ENCODE measurements around the gene IL2RG.

Gene IL2RG

DNA sequence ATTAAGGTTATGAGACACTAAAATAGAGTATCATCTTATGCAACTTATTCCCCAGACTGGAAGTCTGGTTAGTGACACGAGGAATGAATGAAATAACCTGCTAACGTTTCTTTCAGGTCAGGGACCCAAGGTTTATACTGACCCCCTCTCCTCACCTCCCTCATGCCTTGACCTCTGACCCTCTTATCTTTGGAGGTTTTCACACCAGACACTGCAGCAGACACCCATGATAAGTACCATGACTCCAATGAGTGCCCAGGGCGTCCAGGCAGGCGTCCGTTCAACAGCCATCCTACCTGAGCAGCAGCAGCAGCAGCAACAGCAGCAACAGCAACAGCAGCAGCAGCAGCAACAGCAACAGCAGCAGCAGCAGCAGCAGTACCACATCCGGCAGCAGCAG lies 29.1 kb upstream of the IL2RG start:
- Histone ChIP-seq H3K27me3 (ENCODE audit: insufficient read depth, low read length) (no peaks in the 10 kb centered on the region), H3K36me3 (ENCODE audit: insufficient read depth, low read length) (no peaks in the 10 kb centered on the region), H3K4me3 (ENCODE audit: low read depth, low read length) (no peak overlapping the region)

DNA sequence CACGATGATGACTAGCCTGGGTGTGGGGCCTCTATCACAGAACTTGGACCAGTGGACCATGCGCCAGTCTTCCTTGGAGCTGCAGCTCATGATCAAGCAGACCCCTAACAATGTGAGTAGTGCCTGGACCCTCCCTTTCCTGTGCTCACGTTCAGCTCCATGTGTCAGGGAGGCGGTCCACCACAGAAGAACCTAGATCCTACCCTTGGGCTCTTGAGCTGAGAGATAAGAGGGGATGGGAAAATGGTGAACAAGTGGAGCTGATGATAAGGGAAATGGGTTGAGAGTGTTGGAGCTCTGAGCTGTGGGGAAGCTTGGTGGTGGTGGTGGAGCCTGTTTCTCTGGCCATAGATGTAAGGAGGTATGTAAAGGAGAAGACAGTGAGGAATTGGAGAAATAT lies 20.1 kb upstream of the IL2RG start:
- Histone ChIP-seq H3K36me3 (ENCODE audit: insufficient read depth, low read length) (no peaks in the 10 kb centered on the region), H3K4me3 (ENCODE audit: low read depth, low read length) (no peak overlapping the region), H3K27me3 (ENCODE audit: insufficient read depth, low read length) (no peaks in the 10 kb centered on the region), H3K4me1 (ENCODE audit: control insufficient read depth, insufficient read depth, low read length, unreplicated experiment) (peaks cover 12% of the 10 kb centered on the region), H2AFZ (ENCODE audit: low read length, unreplicated experiment) (no peak overlapping the region), H3K79me2 (ENCODE audit: control insufficient read depth, insufficient read depth, low read length, unreplicated experiment) (no peaks in the 10 kb centered on the region), H3K27ac (ENCODE audit: low read depth, low read length) (no peak overlapping the region)

More for the DNA sequence above, 29.1 kb upstream of the IL2RG start:
- no peaks in the 10 kb centered on the region for H3K4me1 ChIP-seq (ENCODE audit: control insufficient read depth, insufficient read depth, low read length, unreplicated experiment)
- H2AFZ ChIP-seq (ENCODE audit: low read length, unreplicated experiment) = no peak overlapping the region
- H3K27ac ChIP-seq (ENCODE audit: low read depth, low read length) = no peak overlapping the region
- H3K79me2 ChIP-seq (ENCODE audit: control insufficient read depth, insufficient read depth, low read length, unreplicated experiment) = no peaks in the 10 kb centered on the region

DNA sequence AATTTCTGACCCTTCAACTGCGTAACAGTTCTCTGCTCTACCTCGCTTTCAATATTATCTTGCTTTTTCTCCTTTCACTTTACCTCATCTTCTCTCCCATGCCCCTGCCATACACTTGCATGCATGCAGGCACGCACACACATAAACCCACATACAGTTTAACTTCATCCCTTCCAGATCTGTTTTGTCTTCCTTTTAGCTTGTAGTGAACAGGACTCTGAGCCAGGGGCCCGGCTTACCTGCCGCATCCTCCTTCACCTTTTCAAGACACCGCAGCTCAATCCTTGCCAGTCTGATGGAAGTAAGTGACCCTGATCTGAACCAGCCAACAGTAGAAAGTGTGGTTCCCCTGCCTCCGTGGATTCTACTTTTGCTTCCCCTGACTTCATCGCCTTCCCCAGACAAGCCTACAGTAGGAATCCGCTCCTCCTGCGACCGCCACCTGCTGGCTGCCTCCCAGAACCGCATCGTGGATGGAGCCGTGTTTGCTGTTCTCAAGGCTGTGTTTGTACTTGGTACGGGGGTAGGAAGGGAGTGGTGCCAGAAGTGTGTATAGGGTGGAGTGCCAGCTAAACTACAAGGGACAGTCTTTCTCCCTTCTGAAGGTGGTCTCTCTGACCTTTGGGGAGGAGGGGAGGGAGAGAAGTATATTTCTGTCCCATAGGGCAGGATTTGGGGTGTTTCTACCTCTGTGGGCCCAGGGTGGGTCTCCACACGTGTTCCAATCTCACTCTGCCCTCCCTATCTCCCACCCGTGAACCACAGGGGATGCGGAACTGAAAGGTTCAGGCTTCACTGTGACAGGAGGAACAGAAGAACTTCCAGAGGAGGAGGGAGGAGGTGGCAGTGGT lies 17.8 kb upstream of the IL2RG start:
- no peaks in the 10 kb centered on the region for H3K79me2 ChIP-seq (ENCODE audit: control insufficient read depth, insufficient read depth, low read length, unreplicated experiment)
- no peak overlapping the region for H3K4me3 ChIP-seq (ENCODE audit: low read depth, low read length)
- H3K4me1 ChIP-seq (ENCODE audit: control insufficient read depth, insufficient read depth, low read length, unreplicated experiment) = peaks cover 12% of the 10 kb centered on the region
- peak overlapping the region; percentile 23; the same call in 1 of the 2 replicates for H3K27ac ChIP-seq (ENCODE audit: low read depth, low read length)
- no peak overlapping the region for H2AFZ ChIP-seq (ENCODE audit: low read length, unreplicated experiment)
- H3K27me3 ChIP-seq (ENCODE audit: insufficient read depth, low read length) = no peaks in the 10 kb centered on the region
- H3K36me3 ChIP-seq (ENCODE audit: insufficient read depth, low read length) = no peaks in the 10 kb centered on the region

DNA sequence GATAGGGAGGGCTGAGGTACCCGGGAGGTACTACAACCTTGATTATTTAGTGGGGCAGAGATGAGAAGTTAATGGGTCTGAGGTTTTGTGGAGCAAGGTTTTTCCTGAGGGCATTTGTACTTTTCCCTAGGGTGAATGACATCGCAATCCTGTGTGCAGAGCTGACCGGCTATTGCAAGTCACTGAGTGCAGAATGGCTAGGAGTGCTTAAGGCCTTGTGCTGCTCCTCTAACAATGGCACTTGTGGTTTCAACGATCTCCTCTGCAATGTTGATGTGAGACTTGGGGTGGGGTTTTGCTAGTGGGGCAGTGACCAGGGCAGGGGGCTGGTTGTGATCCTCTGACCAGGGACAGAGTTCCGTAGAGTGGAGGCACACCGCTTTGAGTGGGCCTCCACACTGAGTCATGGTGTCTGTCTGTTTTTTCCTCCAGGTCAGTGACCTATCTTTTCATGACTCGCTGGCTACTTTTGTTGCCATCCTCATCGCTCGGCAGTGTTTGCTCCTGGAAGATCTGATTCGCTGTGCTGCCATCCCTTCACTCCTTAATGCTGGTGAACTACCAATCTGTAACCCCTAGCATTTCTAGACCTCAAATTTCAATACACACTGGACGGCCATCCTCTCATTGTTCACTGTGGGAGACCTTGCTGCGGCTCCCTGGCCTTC lies 16.9 kb upstream of the IL2RG start:
- Histone ChIP-seq H2AFZ (ENCODE audit: low read length, unreplicated experiment) (no peak overlapping the region), H3K27ac (ENCODE audit: low read depth, low read length) (peak overlapping the region; percentile 23; the same call in 1 of the 2 replicates), H3K4me1 (ENCODE audit: control insufficient read depth, insufficient read depth, low read length, unreplicated experiment) (peaks cover 12% of the 10 kb centered on the region), H3K4me3 (ENCODE audit: low read depth, low read length) (no peak overlapping the region), H3K79me2 (ENCODE audit: control insufficient read depth, insufficient read depth, low read length, unreplicated experiment) (no peaks in the 10 kb centered on the region), H3K36me3 (ENCODE audit: insufficient read depth, low read length) (no peaks in the 10 kb centered on the region), H3K27me3 (ENCODE audit: insufficient read depth, low read length) (no peaks in the 10 kb centered on the region)

DNA sequence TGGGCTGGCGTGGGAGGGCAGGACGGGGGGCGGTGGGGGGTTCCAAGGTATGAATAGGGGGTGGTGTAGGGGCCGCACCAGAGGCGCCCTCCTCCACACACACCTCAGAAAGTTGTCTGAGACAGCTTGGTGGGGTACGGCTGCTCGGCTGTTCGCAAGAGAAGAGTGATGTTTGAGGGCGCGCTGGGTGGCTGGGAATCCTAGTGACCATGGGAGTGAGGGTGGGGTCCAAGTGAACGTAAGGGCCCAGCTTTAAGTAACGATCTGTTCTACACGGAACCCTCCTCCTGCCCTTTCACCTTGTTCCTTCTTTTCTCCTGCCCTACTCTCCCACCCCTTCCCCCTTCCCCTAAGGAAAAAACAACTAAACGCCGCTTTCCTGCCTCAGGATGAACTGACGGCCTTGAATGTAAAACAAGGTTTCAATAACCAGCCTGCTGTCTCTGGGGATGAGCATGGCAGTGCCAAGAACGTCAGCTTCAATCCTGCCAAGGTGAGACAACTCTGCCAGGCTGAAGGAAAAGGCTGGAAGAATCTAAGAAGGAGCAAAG lies 7.7 kb upstream of the IL2RG start:
- no peaks in the 10 kb centered on the region for H3K4me1 ChIP-seq (ENCODE audit: control insufficient read depth, insufficient read depth, low read length, unreplicated experiment)
- H2AFZ ChIP-seq (ENCODE audit: low read length, unreplicated experiment) = peak overlapping the region; percentile 78
- peak overlapping the region; percentile 83 for H3K4me3 ChIP-seq (ENCODE audit: low read depth, low read length)
- no peaks in the 10 kb centered on the region for H3K27me3 ChIP-seq (ENCODE audit: insufficient read depth, low read length)
- H3K79me2 ChIP-seq (ENCODE audit: control insufficient read depth, insufficient read depth, low read length, unreplicated experiment) = peaks cover 6% of the 10 kb centered on the region
- H3K27ac ChIP-seq (ENCODE audit: low read depth, low read length) = no peak overlapping the region
- H3K36me3 ChIP-seq (ENCODE audit: insufficient read depth, low read length) = no peaks in the 10 kb centered on the region

DNA sequence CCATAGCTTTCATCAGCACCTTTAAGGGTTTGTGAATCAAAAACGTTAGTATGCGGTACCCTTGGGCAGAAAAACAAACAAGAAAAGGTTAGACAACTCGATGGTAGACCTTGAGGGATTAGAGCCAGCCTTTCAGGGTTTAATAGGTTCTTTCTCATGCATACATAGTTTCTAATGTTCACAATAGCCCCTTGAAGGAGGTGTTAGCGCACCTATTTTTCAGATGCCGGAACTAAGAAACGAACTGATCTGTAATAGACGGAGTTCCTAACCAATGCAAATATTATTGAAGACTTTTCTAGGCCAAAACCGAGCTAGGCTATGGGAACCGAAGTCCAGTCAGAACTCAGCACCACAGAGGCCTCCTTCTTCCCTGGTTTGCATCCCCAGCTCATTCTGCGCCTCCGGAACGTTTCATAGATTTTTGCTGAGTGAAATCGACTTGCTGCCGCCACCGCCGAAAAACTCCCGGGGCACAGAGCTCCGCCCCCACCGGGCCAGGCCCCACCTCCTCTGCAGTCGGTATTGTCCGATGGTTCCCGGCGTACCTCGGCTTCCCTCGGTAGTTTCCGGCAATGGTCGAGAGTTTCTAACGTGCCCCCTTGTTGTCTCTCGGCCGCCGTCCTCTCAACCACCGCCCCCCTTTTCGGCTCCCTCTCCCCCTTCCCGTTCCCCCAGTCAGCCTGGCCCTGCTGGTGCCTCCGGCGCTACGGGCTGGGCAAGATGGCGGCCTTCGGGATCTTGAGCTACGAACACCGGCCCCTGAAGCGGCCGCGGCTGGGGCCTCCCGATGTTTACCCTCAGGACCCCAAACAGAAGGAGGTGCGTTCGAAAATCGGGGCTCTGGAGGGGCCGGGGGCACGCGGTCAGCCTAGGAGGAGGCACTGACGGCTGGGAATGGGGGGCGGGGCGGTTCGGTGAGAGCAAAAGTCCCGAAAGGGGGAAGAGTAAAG lies 6.9 kb upstream of the IL2RG start, which contains the start of gene MED12:
Gene MED12 (plus strand): TSS at position 565 of the 953 bp plus-strand sequence. CDS start 159 bp downstream, at position 724.
- Histone ChIP-seq H3K4me3 (ENCODE audit: low read depth, low read length) (peak within 1 kb of the TSS; percentile 83), H2AFZ (ENCODE audit: low read length, unreplicated experiment) (peak within 1 kb of the TSS; percentile 78), H3K79me2 (ENCODE audit: control insufficient read depth, insufficient read depth, low read length, unreplicated experiment) (peaks cover 6% of the 10 kb centered on the region), H3K27me3 (ENCODE audit: insufficient read depth, low read length) (no peaks in the 10 kb centered on the region), H3K4me1 (ENCODE audit: control insufficient read depth, insufficient read depth, low read length, unreplicated experiment) (no peaks in the 10 kb centered on the region), H3K27ac (ENCODE audit: low read depth, low read length) (peak within 1 kb of the TSS; percentile 46; the same call in 1 of the 2 replicates), H3K36me3 (ENCODE audit: insufficient read depth, low read length) (no peaks in the 10 kb centered on the region)

- Histone ChIP-seq H3K4me1 (ENCODE audit: control insufficient read depth, insufficient read depth, low read length, unreplicated experiment) (no peaks in the 10 kb centered on the region), H3K27me3 (ENCODE audit: insufficient read depth, low read length) (no peaks in the 10 kb centered on the region), H3K36me3 (ENCODE audit: insufficient read depth, low read length) (no peaks in the 10 kb centered on the region), H2AFZ (ENCODE audit: low read length, unreplicated experiment) (no peak overlapping the region), H3K4me3 (ENCODE audit: low read depth, low read length) (no peak overlapping the region), H3K27ac (ENCODE audit: low read depth, low read length) (no peak overlapping the region), H3K79me2 (ENCODE audit: control insufficient read depth, insufficient read depth, low read length, unreplicated experiment) (peaks cover 6% of the 10 kb centered on the region)
These were observed 6.0 kb upstream of the IL2RG start for GRCh38 chrX:71117358-71117757.

GRCh38 chrX:71111921-71112431 lies 599 bp upstream of the IL2RG start:
- H3K27ac ChIP-seq (ENCODE audit: low read depth, low read length) = no peak overlapping the region
- no peaks in the 10 kb centered on the region for H3K27me3 ChIP-seq (ENCODE audit: insufficient read depth, low read length)
- no peak overlapping the region for H2AFZ ChIP-seq (ENCODE audit: low read length, unreplicated experiment)
- no peaks in the 10 kb centered on the region for H3K36me3 ChIP-seq (ENCODE audit: insufficient read depth, low read length)
- H3K79me2 ChIP-seq (ENCODE audit: control insufficient read depth, insufficient read depth, low read length, unreplicated experiment) = no peaks in the 10 kb centered on the region
- no peak overlapping the region for H3K4me3 ChIP-seq (ENCODE audit: low read depth, low read length)
- no peaks in the 10 kb centered on the region for H3K4me1 ChIP-seq (ENCODE audit: control insufficient read depth, insufficient read depth, low read length, unreplicated experiment)

GRCh38 chrX:71109051-71109450 lies 2.3 kb downstream of the IL2RG start:
- Histone ChIP-seq H3K27me3 (ENCODE audit: insufficient read depth, low read length) (no peaks in the 10 kb centered on the region), H3K79me2 (ENCODE audit: control insufficient read depth, insufficient read depth, low read length, unreplicated experiment) (no peaks in the 10 kb centered on the region), H3K4me3 (ENCODE audit: low read depth, low read length) (no peak overlapping the region), H3K27ac (ENCODE audit: low read depth, low read length) (no peak overlapping the region), H3K36me3 (ENCODE audit: insufficient read depth, low read length) (no peaks in the 10 kb centered on the region), H3K4me1 (ENCODE audit: control insufficient read depth, insufficient read depth, low read length, unreplicated experiment) (no peaks in the 10 kb centered on the region), H2AFZ (ENCODE audit: low read length, unreplicated experiment) (no peak overlapping the region)

Measured in ACC112 (cell line).